A673 (cell line): ENCODE measurements around the gene GSC2. TPM values are rescaled to one million over a fixed set of nuclear protein-coding genes. Genes with fewer than 3 reads are reported as not detected.

Source experiments
- BruUV-seq: library from RNA; stranded (reverse); fragments of 400-500 nt; replicated peaks from 2 replicates; lab custom pipeline; 2021; lab: Mats Ljungman, UMichigan
- CTCF ChIA-PET: fragments of 300-600 bp; sonication (Branson Sonifier 250); formaldehyde crosslinking; loops from one replicate; lab custom pipeline; 2022; ENCODE audit warnings: antibody characterized with exemption; lab: Charles Lee
- POLR2A ChIA-PET: fragments of 300-600 bp; sonication (Branson Sonifier 250); formaldehyde crosslinking; loops from one replicate; lab custom pipeline; 2022; ENCODE audit warnings: antibody characterized with exemption; ENCODE audit not compliant: low non-redundant PET; lab: Charles Lee
- DNase-seq: peaks from one replicate; pipeline ENCODE4 v3.0.0-alpha.2; 2015; ENCODE audit warnings: low spot score
- H3K27ac ChIP-seq: fragments of 200-600 bp; sonication (generic); 2 replicates; pipeline ENCODE4 v1.5.1; 2016; ENCODE audit warnings: mixed run types, low read depth, mild to moderate bottlenecking, mixed read lengths, antibody characterized with exemption, low read length; ENCODE audit not compliant: poor library complexity, severe bottlenecking
- H3K27me3 ChIP-seq: fragments of 200-600 bp; sonication (generic); replicated peaks from 2 replicates; pipeline ENCODE4 v1.6.1; 2017; ENCODE audit warnings: mixed run types, low read depth, mild to moderate bottlenecking, mixed read lengths, antibody characterized with exemption, low read length; ENCODE audit not compliant: insufficient read depth, poor library complexity
- H3K36me3 ChIP-seq: fragments of 200-600 bp; sonication (generic); 2 replicates; pipeline ENCODE4 v1.6.1; 2016; ENCODE audit warnings: mixed run types, mild to moderate bottlenecking, mixed read lengths, antibody characterized with exemption, low read length; ENCODE audit not compliant: insufficient read depth, poor library complexity, severe bottlenecking
- H3K4me1 ChIP-seq: fragments of 200-600 bp; sonication (generic); 2 replicates; pipeline ENCODE4 v1.6.1; 2017; ENCODE audit warnings: mixed run types, mild to moderate bottlenecking, mixed read lengths, antibody characterized with exemption, low read length; ENCODE audit not compliant: insufficient read depth, poor library complexity, severe bottlenecking
- H3K4me3 ChIP-seq: fragments of 200-600 bp; sonication (generic); 2 replicates; pipeline ENCODE4 v1.5.1; 2016; ENCODE audit warnings: low read depth, mixed run types, mild to moderate bottlenecking, mixed read lengths, low read length; ENCODE audit not compliant: poor library complexity, severe bottlenecking
- H3K9me3 ChIP-seq: fragments of 200-600 bp; sonication (generic); 2 replicates; pipeline ENCODE4 v1.6.1; 2016; ENCODE audit warnings: mixed run types, low read depth, mild to moderate bottlenecking, mixed read lengths, antibody characterized with exemption, low read length; ENCODE audit not compliant: poor library complexity, severe bottlenecking
- CTCF ChIP-seq: fragments of 300-800, 200-600 bp; sonication (generic); conservative IDR thresholded peaks from 2 replicates; pipeline ENCODE4 v1.5.1; 2017; ENCODE audit warnings: low read depth, mild to moderate bottlenecking, antibody characterized with exemption, low read length, moderate library complexity, mixed read lengths
- EZH2 ChIP-seq: fragments of 200-600 bp; sonication (generic); IDR thresholded peaks from 2 replicates; pipeline ENCODE4 v1.6.1; 2017; ENCODE audit warnings: borderline replicate concordance, low read depth, mild to moderate bottlenecking, mixed read lengths, antibody characterized with exemption, low read length; ENCODE audit not compliant: poor library complexity, severe bottlenecking
- intact Hi-C: fragments of 100-400 bp; cut with micrococcal nuclease; formaldehyde crosslinking; loops from one replicate; pipeline ENCODE4 v1.10.0; 2022; ENCODE audit not compliant: unreplicated experiment
- total RNA-seq: library from RNA; stranded (reverse); gene quantifications from 2 replicates; pipeline ENCODE4 v1.2.3, GENCODE V29; 2021

GSC2 gene
- total RNA-seq, 1 experiment from 2014 or later, result not detected

DNA sequence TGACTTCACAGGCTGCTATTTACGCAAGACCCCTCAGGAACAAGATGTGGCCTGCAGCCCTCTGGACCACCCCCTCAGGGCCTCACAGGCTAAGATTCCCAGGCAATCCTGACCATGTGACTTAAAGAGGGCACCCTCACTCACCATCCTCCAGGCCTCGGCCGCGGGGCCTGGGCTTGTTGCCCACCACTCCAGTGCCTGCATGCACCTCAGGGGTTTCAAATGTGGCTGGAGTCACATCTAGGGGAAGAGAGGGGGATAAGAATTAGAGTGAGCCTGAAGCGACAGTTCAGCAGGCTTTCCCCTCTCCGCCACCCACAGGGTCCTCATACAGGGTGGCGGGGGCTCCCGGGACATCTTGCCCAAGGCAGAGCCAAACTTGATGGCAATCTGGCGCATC, 7.7 kb downstream of the GSC2 start:
- intact Hi-C loops, result no loop called here
- H3K27ac ChIP-seq, result no peak overlapping the region
- H3K27me3 ChIP-seq, result peaks cover 14% of the 10 kb centered on the region
- BruUV-seq, result no TSS peak
- CTCF ChIA-PET, result no interaction called here
- POLR2A ChIA-PET, result no interaction called here
- no peak for DNase-seq
- no peak overlapping the region for H3K4me3 ChIP-seq
- peaks cover 28% of the 10 kb centered on the region for H3K36me3 ChIP-seq
- no peaks in the 10 kb centered on the region for H3K9me3 ChIP-seq
- no peaks in the 10 kb centered on the region for H3K4me1 ChIP-seq
- TF ChIP-seq EZH2 (no peak), CTCF (no peak)

- H3K36me3 ChIP-seq, result peaks cover 28% of the 10 kb centered on the region
- CTCF ChIA-PET, result no interaction called here
- TF ChIP-seq CTCF (no peak), EZH2 (no peak)
Observed at GRCh38 chr22:19139974-19140373, 10.1 kb downstream of the GSC2 start.

DNA sequence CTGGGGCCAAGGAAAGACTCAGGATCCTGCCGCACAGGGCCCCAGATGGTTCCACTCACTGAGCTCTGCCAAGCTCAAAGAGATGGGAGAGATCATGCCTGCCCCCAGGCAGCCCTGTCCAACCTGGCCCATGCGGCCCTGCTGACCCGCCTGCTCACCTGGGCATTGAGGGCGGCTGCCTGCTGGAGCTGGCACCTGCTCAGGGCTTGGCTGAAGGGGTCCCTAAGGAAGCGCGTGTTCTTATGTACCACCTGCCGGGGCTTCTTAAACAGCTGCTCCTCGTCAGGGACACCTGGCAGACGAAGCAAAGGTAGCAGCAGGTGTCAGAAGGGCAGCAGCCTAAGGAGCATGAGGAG, 11.1 kb downstream of the GSC2 start:
- no peak for DNase-seq
- intact Hi-C loops, result no loop called here
- Histone ChIP-seq H3K27me3 (no peaks in the 10 kb centered on the region), H3K27ac (no peak overlapping the region), H3K9me3 (no peaks in the 10 kb centered on the region), H3K4me1 (no peaks in the 10 kb centered on the region), H3K4me3 (no peak overlapping the region), H3K36me3 (peaks cover 28% of the 10 kb centered on the region)
- CTCF ChIA-PET, result no interaction called here
- POLR2A ChIA-PET, result no interaction called here
- no peak for TF ChIP-seq EZH2
- no peak for TF ChIP-seq CTCF
- no TSS peak for BruUV-seq

More at GRCh38 chr22:19139974-19140373, 10.1 kb downstream of the GSC2 start:
- Histone ChIP-seq H3K4me3 (no peak overlapping the region), H3K9me3 (no peaks in the 10 kb centered on the region), H3K27me3 (no peaks in the 10 kb centered on the region), H3K4me1 (no peaks in the 10 kb centered on the region), H3K27ac (no peak overlapping the region)
- POLR2A ChIA-PET, result no interaction called here
- no peak for DNase-seq
- BruUV-seq, result no TSS peak
- intact Hi-C loops, result no loop called here
